HCT116 (cell line): ENCODE data around the gene FGF14. TPM values are rescaled to one million over a fixed set of nuclear protein-coding genes. Genes with fewer than 3 reads are reported as not detected.

Experiments used
- ATAC-seq: fragments of 200-7000 bp; cut with Tn5 transposase; 2 replicates; pipeline ENCODE4 v1.9.1; 2020; ENCODE audit warnings: mild to moderate bottlenecking, moderate library complexity
- BruUV-seq: library from RNA; stranded (reverse); fragments of 400-500 nt; replicated peaks from 2 replicates; lab custom pipeline; 2021; lab: Mats Ljungman, UMichigan
- CTCF ChIA-PET: fragments of 300-600 bp; sonication (Branson Sonifier 250); formaldehyde crosslinking; loops from one replicate; lab custom pipeline; 2021; ENCODE audit warnings: antibody characterized with exemption; lab: Charles Lee
- POLR2A ChIA-PET: fragments of 300-600, 350-600 bp; sonication (Branson Sonifier 250); formaldehyde crosslinking; loops from one replicate; lab custom pipeline; 2021; ENCODE audit warnings: antibody characterized with exemption; lab: Charles Lee
- RAD21 ChIA-PET, 2 experiments: fragments of 300-600 bp; sonication (Branson Sonifier 250); formaldehyde crosslinking; loops; one replicate each; lab custom pipeline; 2023; ENCODE audit warnings: low total read pairs in 2 of 2; ENCODE audit not compliant: uncharacterized antibody in 2 of 2, unreplicated experiment in 2 of 2, low non-redundant PET in 1 of 2; lab: Charles Lee
- DNase-seq: peaks from one replicate; pipeline ENCODE4 v3.0.0-alpha.2; 2010; ENCODE audit warnings: low read depth, low spot score
- H2AFZ ChIP-seq: fragments of 200-600 bp; shearing (Covaris generic), sonication (generic); 2 replicates; pipeline ENCODE4 v1.6.1; 2017; ENCODE audit warnings: low read depth, mixed run types, mixed read lengths, antibody characterized with exemption, low read length; ENCODE audit not compliant: poor library complexity, severe bottlenecking
- H3K27ac ChIP-seq: 2 replicates; pipeline ENCODE4 v1.5.1; 2012; ENCODE audit warnings: low read depth, low read length
- H3K27me3 ChIP-seq: fragments of 200-600 bp; sonication (generic); 2 replicates; pipeline ENCODE4 v1.6.1; 2016; ENCODE audit warnings: mixed run types, low read length, mixed read lengths; ENCODE audit not compliant: insufficient read depth
- H3K36me3 ChIP-seq, 2 experiments: fragments of 200-500 bp in 1 of 2; fragments of 200-600 bp in 1 of 2; sonication (Bioruptor generic) in 1 of 2; sonication (generic) in 1 of 2; 2 replicates each; pipeline versions ENCODE4 v1.5.1 to v1.6.1; 2014 to 2016; ENCODE audit warnings: low read length in 2 of 2, inconsistent platforms in 1 of 2, mixed read lengths in 1 of 2, mixed run types in 1 of 2; ENCODE audit not compliant: insufficient read depth in 2 of 2, control insufficient read depth in 1 of 2
- H3K4me1 ChIP-seq, 2 experiments: fragments of 200-600 bp in 1 of 2; sonication (generic) in 1 of 2; 2 replicates each; pipeline versions ENCODE4 v1.5.1 to v1.6.1; 2012 to 2017; ENCODE audit warnings: low read length in 2 of 2, inconsistent platforms in 1 of 2, mild to moderate bottlenecking in 1 of 2, mixed read lengths in 1 of 2, mixed run types in 1 of 2, moderate library complexity in 1 of 2; ENCODE audit not compliant: insufficient read depth in 2 of 2, control insufficient read depth in 1 of 2
- H3K4me2 ChIP-seq: fragments of 200-600 bp; sonication (generic); 2 replicates; pipeline ENCODE4 v1.6.1; 2017; ENCODE audit warnings: mixed run types, low read length, mixed read lengths
- H3K4me3 ChIP-seq, 2 experiments: fragments of 200-600 bp in 1 of 2; sonication (generic) in 1 of 2; replicated peaks in 1 of 2; 2 replicates each; pipeline ENCODE4 v1.5.1; 2011 to 2016; ENCODE audit warnings: low read length in 2 of 2, control low read depth in 1 of 2, low read depth in 1 of 2, mild to moderate bottlenecking in 1 of 2, mixed read lengths in 1 of 2, mixed run types in 1 of 2
- H3K79me2 ChIP-seq: fragments of 200-600 bp; sonication (generic); 2 replicates; pipeline ENCODE4 v1.6.1; 2017; ENCODE audit warnings: mild to moderate bottlenecking, mixed run types, low read length, moderate library complexity, mixed read lengths; ENCODE audit not compliant: insufficient read depth
- H3K9ac ChIP-seq: fragments of 200-600 bp; sonication (generic); 2 replicates; pipeline ENCODE4 v1.6.1; 2016; ENCODE audit warnings: low read length, mixed read lengths
- H3K9me2 ChIP-seq: fragments of 200-600 bp; sonication (generic), shearing (Covaris generic); 2 replicates; pipeline ENCODE4 v1.6.1; 2017; ENCODE audit warnings: mixed run types, mild to moderate bottlenecking, moderate library complexity; ENCODE audit not compliant: insufficient read depth
- H3K9me3 ChIP-seq, 2 experiments: fragments of 200-500 bp in 1 of 2; fragments of 200-600 bp in 1 of 2; sonication (Bioruptor generic) in 1 of 2; sonication (generic) in 1 of 2; 2 replicates each; pipeline ENCODE4 v1.6.1; 2014 to 2017; ENCODE audit warnings: low read length in 2 of 2, mixed read lengths in 2 of 2, inconsistent platforms in 1 of 2, low read depth in 1 of 2, mild to moderate bottlenecking in 1 of 2, mixed run types in 1 of 2, moderate library complexity in 1 of 2; ENCODE audit not compliant: control insufficient read depth in 1 of 2, insufficient read depth in 1 of 2
- H4K20me1 ChIP-seq: fragments of 200-600 bp; sonication (generic), shearing (Covaris generic); 2 replicates; pipeline ENCODE4 v1.6.1; 2017; ENCODE audit warnings: mixed run types, mild to moderate bottlenecking, moderate library complexity; ENCODE audit not compliant: insufficient read depth
- ATF3 ChIP-seq: IDR thresholded peaks from 2 replicates; pipeline ENCODE4 v1.6.1; 2012
- EGR1 ChIP-seq: IDR thresholded peaks from 2 replicates; pipeline ENCODE4 v1.6.1; 2012; ENCODE audit warnings: low read depth
- ELF1 ChIP-seq: IDR thresholded peaks from 2 replicates; pipeline ENCODE4 v1.6.1; 2012; ENCODE audit warnings: low read depth, borderline replicate concordance
- EZH2phosphoT487 ChIP-seq: fragments of 200-600 bp; IDR thresholded peaks from 2 replicates; pipeline ENCODE4 v1.6.1; 2018; ENCODE audit warnings: antibody characterized with exemption, borderline replicate concordance
- JUND ChIP-seq: IDR thresholded peaks from 2 replicates; pipeline ENCODE4 v1.6.1; 2012
- POLR2AphosphoS5 ChIP-seq: IDR thresholded peaks from 2 replicates; pipeline ENCODE4 v1.6.1; 2011; ENCODE audit warnings: mild to moderate bottlenecking, low read depth, low read length, moderate library complexity
- RAD21 ChIP-seq: IDR thresholded peaks from 2 replicates; pipeline ENCODE4 v1.6.1; 2012; ENCODE audit warnings: low read depth, mild to moderate bottlenecking
- SP1 ChIP-seq: IDR thresholded peaks from 2 replicates; pipeline ENCODE4 v1.6.1; 2012; ENCODE audit warnings: low read depth
- SRF ChIP-seq: IDR thresholded peaks from 2 replicates; pipeline ENCODE4 v1.6.1; 2012; ENCODE audit warnings: low read depth
- TCF7L2 ChIP-seq: IDR thresholded peaks from 2 replicates; pipeline ENCODE4 v1.7.0; 2011; ENCODE audit warnings: borderline replicate concordance, inconsistent platforms; ENCODE audit not compliant: insufficient read depth, insufficient read length; ENCODE audit errors: extremely low read depth
- YY1 ChIP-seq: IDR thresholded peaks from 2 replicates; pipeline ENCODE4 v1.6.1; 2011; ENCODE audit warnings: low read length, low read depth, moderate library complexity, mild to moderate bottlenecking; ENCODE audit not compliant: insufficient replicate concordance; ENCODE audit errors: extremely low read depth
- ZBTB33 ChIP-seq: IDR thresholded peaks from 2 replicates; pipeline ENCODE4 v1.6.1; 2011; ENCODE audit warnings: mild to moderate bottlenecking, low read length, moderate library complexity; ENCODE audit not compliant: insufficient replicate concordance; ENCODE audit errors: extremely low read depth
- ZFX ChIP-seq: fragments of 450-650 bp; IDR thresholded peaks from 2 replicates; pipeline ENCODE4 v1.6.1; 2017
- ZNF274 ChIP-seq: fragments of 200-500 bp; sonication (Bioruptor generic); IDR thresholded peaks from 2 replicates; pipeline ENCODE4 v1.6.1; 2014; ENCODE audit warnings: mild to moderate bottlenecking, low read depth, low read length, inconsistent platforms
- intact Hi-C: fragments of 100-400 bp; cut with micrococcal nuclease; formaldehyde crosslinking; loops from 2 replicates; pipeline ENCODE4 v1.10.0; 2022
- total RNA-seq: library from RNA; stranded (reverse); gene quantifications from one replicate; pipeline ENCODE4 v1.2.1, GENCODE V29; 2021; ENCODE audit not compliant: unreplicated experiment

Gene FGF14
- total RNA-seq, 1 experiment from 2014 or later: not detected

- TF ChIP-seq ZBTB33 (no peak), TCF7L2 (no peak), SP1 (no peak)
These were observed 166.2 kb downstream of the FGF14 start (continued) for GRCh38 chr13:102235689-102236088.

GRCh38 chr13:102234618-102235017 is 167.2 kb downstream of the FGF14 start:
- no peak overlapping the region for H2AFZ ChIP-seq
- H3K9me2 ChIP-seq: no peaks in the 10 kb centered on the region
- H4K20me1 ChIP-seq: no peaks in the 10 kb centered on the region
- no peak for DNase-seq
- no peak for TF ChIP-seq EZH2phosphoT487
- TF ChIP-seq SRF: no peak
- TF ChIP-seq ATF3: no peak
- TF ChIP-seq TCF7L2: no peak
- no peak for TF ChIP-seq ELF1
- TF ChIP-seq JUND: no peak
- no peak for TF ChIP-seq POLR2AphosphoS5
- TF ChIP-seq SP1: no peak
- no peak for TF ChIP-seq ZNF274
- no peak for TF ChIP-seq YY1
- TF ChIP-seq RAD21: no peak
- TF ChIP-seq EGR1: no peak
- TF ChIP-seq ZBTB33: no peak
- TF ChIP-seq ZFX: no peak
- TF ChIP-seq, all 23 proteins: peak for 0
- no TSS peak for BruUV-seq
- H3K27ac ChIP-seq: no peak overlapping the region
- H3K79me2 ChIP-seq: no peaks in the 10 kb centered on the region
- no peaks in the 10 kb centered on the region for H3K36me3 ChIP-seq
- ChIA-PET CTCF (no interaction called here), RAD21 (no interaction called here), POLR2A (no interaction called here)
- no peaks in the 10 kb centered on the region for H3K4me1 ChIP-seq
- no peak for ATAC-seq
- intact Hi-C loops: no loop called here
- no peaks in the 10 kb centered on the region for H3K9me3 ChIP-seq
- no peak overlapping the region for H3K9ac ChIP-seq
- H3K4me3 ChIP-seq: no peak overlapping the region
- no peak overlapping the region for H3K4me2 ChIP-seq
- H3K27me3 ChIP-seq: no peaks in the 10 kb centered on the region
